Tibial nerve (tissue), 4 donors: ENCODE results near the gene RPS27L.

Experiments
- EP300 ChIP-seq, 2 donors: sonication (generic); formaldehyde crosslinking; IDR thresholded peaks; one replicate each; pipeline ENCODE4 v1.6.1; 2017; ENCODE audit warnings: antibody characterized with exemption in 2 of 2, mild to moderate bottlenecking in 1 of 2
- POLR2A ChIP-seq, 2 donors: fragments of 450-650 bp; IDR thresholded peaks; one replicate each; pipeline ENCODE4 v1.6.1; 2017; ENCODE audit warnings: antibody characterized with exemption in 2 of 2, mild to moderate bottlenecking in 2 of 2, moderate library complexity in 2 of 2
- TF ChIP-seq, protein P1 (sequence below), 5 experiments: fragments of 200-600 bp in 3 of 5; fragments of 450-650 bp in 2 of 5; sonication (generic) in 3 of 5; IDR thresholded peaks; one replicate each; pipeline ENCODE4 v1.5.1; 2016 to 2019; ENCODE audit warnings: antibody characterized with exemption in 5 of 5, mild to moderate bottlenecking in 3 of 5, moderate library complexity in 2 of 5

DNA sequence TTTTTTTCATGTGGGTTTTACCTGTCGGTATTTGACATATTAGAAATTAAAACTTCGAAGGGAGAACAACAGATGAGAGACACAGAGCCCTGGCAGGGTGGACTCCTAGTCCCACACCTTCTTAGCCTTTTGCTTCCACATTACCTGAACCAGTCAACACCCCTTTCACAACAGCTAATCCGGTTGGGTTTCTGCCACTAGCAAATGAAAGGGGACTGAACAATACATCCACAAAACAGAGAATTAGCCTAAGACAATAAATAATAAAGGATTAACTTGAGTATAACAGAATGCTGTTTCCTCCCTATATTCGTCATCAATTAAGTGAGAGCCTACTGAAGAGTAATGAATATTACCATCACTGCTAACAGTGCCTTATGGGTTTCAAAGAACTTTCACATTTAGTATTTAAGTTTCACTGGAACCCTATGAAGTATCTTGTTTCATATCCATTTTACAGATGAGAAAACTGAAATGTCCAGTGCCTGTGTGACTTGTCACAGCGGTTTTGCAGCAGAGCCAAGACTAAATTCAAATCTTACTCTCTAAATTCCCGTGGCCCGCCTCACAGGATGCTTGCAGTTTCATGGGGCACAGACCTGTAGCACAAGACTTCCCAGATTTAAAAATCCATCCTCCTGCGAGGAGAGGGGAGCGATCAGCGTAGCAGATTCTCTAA lies 31.1 kb upstream of the RPS27L start:
- TF ChIP-seq, protein P1, sequence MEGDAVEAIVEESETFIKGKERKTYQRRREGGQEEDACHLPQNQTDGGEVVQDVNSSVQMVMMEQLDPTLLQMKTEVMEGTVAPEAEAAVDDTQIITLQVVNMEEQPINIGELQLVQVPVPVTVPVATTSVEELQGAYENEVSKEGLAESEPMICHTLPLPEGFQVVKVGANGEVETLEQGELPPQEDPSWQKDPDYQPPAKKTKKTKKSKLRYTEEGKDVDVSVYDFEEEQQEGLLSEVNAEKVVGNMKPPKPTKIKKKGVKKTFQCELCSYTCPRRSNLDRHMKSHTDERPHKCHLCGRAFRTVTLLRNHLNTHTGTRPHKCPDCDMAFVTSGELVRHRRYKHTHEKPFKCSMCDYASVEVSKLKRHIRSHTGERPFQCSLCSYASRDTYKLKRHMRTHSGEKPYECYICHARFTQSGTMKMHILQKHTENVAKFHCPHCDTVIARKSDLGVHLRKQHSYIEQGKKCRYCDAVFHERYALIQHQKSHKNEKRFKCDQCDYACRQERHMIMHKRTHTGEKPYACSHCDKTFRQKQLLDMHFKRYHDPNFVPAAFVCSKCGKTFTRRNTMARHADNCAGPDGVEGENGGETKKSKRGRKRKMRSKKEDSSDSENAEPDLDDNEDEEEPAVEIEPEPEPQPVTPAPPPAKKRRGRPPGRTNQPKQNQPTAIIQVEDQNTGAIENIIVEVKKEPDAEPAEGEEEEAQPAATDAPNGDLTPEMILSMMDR (IDR thresholded peaks at IDR 0.05), result no peak
- TF ChIP-seq POLR2A (IDR thresholded peaks at IDR 0.05) (no peak), EP300 (IDR thresholded peaks at IDR 0.05) (no peak)
